NOMO-1 treated with DMSO at 0.1 percent for 48 hours (cell line): ENCODE results near the gene PRKAR1B.

Experiments
- DNase-seq: peaks from one replicate; lab custom pipeline; 2025; ENCODE audit not compliant: unreplicated experiment; lab: John Stamatoyannopoulos, UW

The PRKAR1B gene

GRCh38 chr7:698515-699475 is 28.3 kb downstream of the PRKAR1B start:
- DNase-seq, result no peak

- no peak for DNase-seq
Measured at GRCh38 chr7:696812-697551, 30.1 kb downstream of the PRKAR1B start.

GRCh38 chr7:696426-696811 is 30.7 kb downstream of the PRKAR1B start:
- DNase-seq, result no peak

- no peak for DNase-seq
Measured at GRCh38 chr7:693280-693679, 33.8 kb downstream of the PRKAR1B start.

- DNase-seq, result no peak
Measured at GRCh38 chr7:691361-692045, 35.6 kb downstream of the PRKAR1B start.

GRCh38 chr7:690478-691360 is 36.4 kb downstream of the PRKAR1B start:
- DNase-seq, result no peak

GRCh38 chr7:685540-685939 is 41.5 kb downstream of the PRKAR1B start:
- DNase-seq, result no peak

GRCh38 chr7:684416-684815 is 42.7 kb downstream of the PRKAR1B start:
- no peak for DNase-seq

- no peak for DNase-seq
Measured at GRCh38 chr7:683526-684205, 43.4 kb downstream of the PRKAR1B start.

- no peak for DNase-seq
Measured at GRCh38 chr7:682810-683209, 44.3 kb downstream of the PRKAR1B start.

- DNase-seq, result no peak
Measured at GRCh38 chr7:681551-682307, 45.4 kb downstream of the PRKAR1B start.

- no peak for DNase-seq
Measured at GRCh38 chr7:680411-681127, 46.5 kb downstream of the PRKAR1B start.

- no peak for DNase-seq
Measured at GRCh38 chr7:676972-677385, 50.1 kb downstream of the PRKAR1B start.

GRCh38 chr7:676246-676971 is 50.7 kb downstream of the PRKAR1B start:
- no peak for DNase-seq

- no peak for DNase-seq
Measured at GRCh38 chr7:674454-675410, 52.3 kb downstream of the PRKAR1B start.

- DNase-seq, result no peak
Measured at GRCh38 chr7:673681-674453, 53.2 kb downstream of the PRKAR1B start.
